DND-41 (cell line): ENCODE data around the gene PTPRG.

Experiments
- EZH2 ChIP-seq: IDR thresholded peaks from 3 replicates; pipeline ENCODE4 v1.6.1; 2012; ENCODE audit warnings: borderline replicate concordance, low read depth, mild to moderate bottlenecking, moderate library complexity, low read length, inconsistent platforms; ENCODE audit not compliant: severe bottlenecking
- TF ChIP-seq, protein P1 (sequence below): IDR thresholded peaks from 2 replicates; pipeline ENCODE4 v1.5.1; 2012; ENCODE audit warnings: borderline replicate concordance, low read length, moderate library complexity, mild to moderate bottlenecking; ENCODE audit not compliant: poor library complexity, severe bottlenecking; ENCODE audit errors: extremely low read depth

DNA sequence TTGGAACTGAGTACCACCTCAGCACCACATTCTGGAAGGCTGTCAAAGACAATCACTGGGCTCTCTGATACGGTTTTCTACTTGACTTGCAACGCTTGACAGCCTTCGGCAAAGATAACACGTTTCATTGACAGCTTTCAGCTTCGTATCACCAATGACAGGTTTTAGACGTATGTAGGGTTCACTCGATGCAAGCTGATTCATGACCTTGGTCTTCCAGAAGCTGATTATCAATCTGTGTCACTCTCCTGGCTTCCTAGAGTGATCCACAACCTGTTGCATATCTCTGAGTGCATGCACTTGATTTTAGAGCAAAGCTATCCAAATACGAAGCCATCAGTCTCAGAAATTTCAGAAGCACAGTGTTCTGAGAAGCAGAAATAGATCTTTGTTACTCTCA, 430.3 kb downstream of the PTPRG start:
- TF ChIP-seq EZH2, result no peak
- TF ChIP-seq, protein P1, sequence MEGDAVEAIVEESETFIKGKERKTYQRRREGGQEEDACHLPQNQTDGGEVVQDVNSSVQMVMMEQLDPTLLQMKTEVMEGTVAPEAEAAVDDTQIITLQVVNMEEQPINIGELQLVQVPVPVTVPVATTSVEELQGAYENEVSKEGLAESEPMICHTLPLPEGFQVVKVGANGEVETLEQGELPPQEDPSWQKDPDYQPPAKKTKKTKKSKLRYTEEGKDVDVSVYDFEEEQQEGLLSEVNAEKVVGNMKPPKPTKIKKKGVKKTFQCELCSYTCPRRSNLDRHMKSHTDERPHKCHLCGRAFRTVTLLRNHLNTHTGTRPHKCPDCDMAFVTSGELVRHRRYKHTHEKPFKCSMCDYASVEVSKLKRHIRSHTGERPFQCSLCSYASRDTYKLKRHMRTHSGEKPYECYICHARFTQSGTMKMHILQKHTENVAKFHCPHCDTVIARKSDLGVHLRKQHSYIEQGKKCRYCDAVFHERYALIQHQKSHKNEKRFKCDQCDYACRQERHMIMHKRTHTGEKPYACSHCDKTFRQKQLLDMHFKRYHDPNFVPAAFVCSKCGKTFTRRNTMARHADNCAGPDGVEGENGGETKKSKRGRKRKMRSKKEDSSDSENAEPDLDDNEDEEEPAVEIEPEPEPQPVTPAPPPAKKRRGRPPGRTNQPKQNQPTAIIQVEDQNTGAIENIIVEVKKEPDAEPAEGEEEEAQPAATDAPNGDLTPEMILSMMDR, result no peak
